SK-N-SH (cell line): ENCODE data around the gene CCDC171.

ENCODE experiments used
- CTCF ChIP-seq: fragments of 200-600 bp; sonication (generic); IDR thresholded peaks from 2 replicates; pipeline ENCODE4 v1.6.1; 2017; ENCODE audit warnings: antibody characterized with exemption, mild to moderate bottlenecking, moderate library complexity
- EP300 ChIP-seq, 2 experiments: IDR thresholded peaks; 2 replicates each; pipeline versions ENCODE4 v1.4.0 to v1.6.1; 2012; ENCODE audit warnings: borderline replicate concordance in 1 of 2, low read depth in 1 of 2, low read length in 1 of 2
- EZH2phosphoT487 ChIP-seq: fragments of 200-600 bp; sonication (generic); IDR thresholded peaks from 2 replicates; pipeline ENCODE4 v1.6.1; 2017; ENCODE audit warnings: low read depth, mixed run types, mild to moderate bottlenecking, antibody characterized with exemption, moderate library complexity, borderline replicate concordance
- FOXM1 ChIP-seq: IDR thresholded peaks from 2 replicates; pipeline ENCODE4 v1.4.0; 2012; ENCODE audit warnings: low read depth, mild to moderate bottlenecking
- JUND ChIP-seq: IDR thresholded peaks from 2 replicates; pipeline ENCODE4 v1.4.0; 2012
- MXI1 ChIP-seq: IDR thresholded peaks from 2 replicates; pipeline ENCODE4 v1.6.1; 2012; ENCODE audit warnings: mild to moderate bottlenecking, low read depth, low read length, improper control_type of control experiment
- NFIC ChIP-seq: IDR thresholded peaks from 2 replicates; pipeline ENCODE4 v1.4.0; 2012; ENCODE audit warnings: borderline replicate concordance
- POLR2AphosphoS5 ChIP-seq: IDR thresholded peaks from 2 replicates; pipeline ENCODE4 v1.6.1; 2012; ENCODE audit warnings: low read depth, low read length
- TAF1 ChIP-seq: IDR thresholded peaks from 2 replicates; pipeline ENCODE4 v1.6.1; 2012; ENCODE audit warnings: low read depth, mild to moderate bottlenecking, low read length, moderate library complexity, borderline replicate concordance
- TEAD4 ChIP-seq: IDR thresholded peaks from 2 replicates; pipeline ENCODE4 v1.4.0; 2012; ENCODE audit warnings: mild to moderate bottlenecking, borderline replicate concordance; ENCODE audit not compliant: insufficient read depth
- USF1 ChIP-seq: IDR thresholded peaks from 2 replicates; pipeline ENCODE4 v1.4.0; 2012; ENCODE audit warnings: low read depth, borderline replicate concordance
- TF ChIP-seq, protein P1 (sequence below): fragments of 150-350 bp; IDR thresholded peaks from 2 replicates; pipeline ENCODE4 v1.6.1; 2017; ENCODE audit warnings: antibody characterized with exemption, low read length, low read depth, borderline replicate concordance

DNA sequence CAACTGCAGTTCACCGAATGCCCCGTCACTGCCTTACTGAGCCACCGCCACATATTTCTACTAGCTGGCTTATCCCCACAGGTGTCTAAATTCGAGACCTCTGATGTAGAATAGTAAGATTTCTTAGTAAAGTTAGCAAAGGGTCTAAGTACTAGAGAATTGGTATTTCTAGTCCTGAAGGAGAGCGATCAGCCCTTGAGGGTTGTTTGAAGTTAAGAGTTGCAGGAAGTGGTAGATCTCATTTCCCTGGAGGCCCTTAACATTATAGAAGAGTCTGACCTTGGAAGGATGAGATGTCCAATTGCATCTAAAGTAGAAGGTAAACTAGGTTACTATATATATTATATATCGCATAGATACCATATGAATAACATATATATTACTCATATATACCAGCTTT is 451.8 kb downstream of the CCDC171 start:
- no peak for TF ChIP-seq NFIC
- TF ChIP-seq USF1, result no peak
- no peak for TF ChIP-seq CTCF
- TF ChIP-seq POLR2AphosphoS5, result no peak
- no peak for TF ChIP-seq JUND
- no peak for TF ChIP-seq TAF1
- no peak for TF ChIP-seq MXI1
- TF ChIP-seq EZH2phosphoT487, result no peak
- TF ChIP-seq EP300 (IDR thresholded peaks at IDR 0.05; ENCODE audit: borderline replicate concordance in 1 of 2, low read depth in 1 of 2, low read length in 1 of 2), result no peak
- no peak for TF ChIP-seq FOXM1
- no peak for TF ChIP-seq TEAD4
- TF ChIP-seq, protein P1, sequence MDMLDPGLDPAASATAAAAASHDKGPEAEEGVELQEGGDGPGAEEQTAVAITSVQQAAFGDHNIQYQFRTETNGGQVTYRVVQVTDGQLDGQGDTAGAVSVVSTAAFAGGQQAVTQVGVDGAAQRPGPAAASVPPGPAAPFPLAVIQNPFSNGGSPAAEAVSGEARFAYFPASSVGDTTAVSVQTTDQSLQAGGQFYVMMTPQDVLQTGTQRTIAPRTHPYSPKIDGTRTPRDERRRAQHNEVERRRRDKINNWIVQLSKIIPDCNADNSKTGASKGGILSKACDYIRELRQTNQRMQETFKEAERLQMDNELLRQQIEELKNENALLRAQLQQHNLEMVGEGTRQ, result no peak
